ENCODE data around the gene CFAP299. TPM values are rescaled to one million over a fixed set of nuclear protein-coding genes. Genes with fewer than 3 reads are reported as not detected.

The CFAP299 gene
- total and polyA plus RNA-seq, 2 donors (not counting 1 experiment from before 2014, with no cell fraction given): not detected

DNA sequence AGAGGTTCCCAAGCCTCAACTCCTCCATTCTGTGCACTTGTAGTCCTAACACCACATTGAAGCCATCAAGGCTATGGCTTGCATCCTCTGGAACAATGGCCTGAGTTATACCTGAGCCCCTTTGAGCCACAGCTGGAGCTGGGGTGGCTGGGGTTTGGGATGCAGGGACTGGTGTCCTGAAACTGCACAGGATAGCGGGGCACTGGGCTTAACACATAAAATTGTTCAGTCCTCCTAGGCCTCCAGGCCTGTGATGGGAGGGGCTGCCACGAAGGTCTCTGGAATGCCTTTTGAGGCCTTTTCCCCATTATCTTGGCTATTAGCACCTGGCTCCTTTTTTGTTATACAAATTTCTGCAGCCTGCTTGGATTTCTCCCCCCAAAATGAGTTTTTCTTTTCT is 35.5 kb downstream of the CFAP299 start:
- H4K20me1 ChIP-seq (ENCODE audit: control insufficient read depth, insufficient read depth, low read length, poor library complexity, severe bottlenecking): no peaks in the 10 kb centered on the region
- H3K27me3 ChIP-seq (replicated peaks in 1 of 4; ENCODE audit: control extremely low read depth in 1 of 4, control insufficient read depth in 3 of 4, insufficient read depth in 4 of 4, low read length in 3 of 4): no peaks in the 10 kb centered on the region
- WGBS (ENCODE audit: insufficient coverage): 100% methylated on average over 2 of the region's 2 CpGs
- intact Hi-C loops (cut with micrococcal nuclease): no loop called here
- peaks cover 1% of the 10 kb centered on the region for H3K4me1 Mint-ChIP-seq
- no peak overlapping the region for H3K4me3 Mint-ChIP-seq
- H3K4me2 ChIP-seq (replicated peaks; ENCODE audit: low read depth, low read length, poor library complexity, severe bottlenecking): no peak overlapping the region
- CTCF ChIA-PET: interaction anchor here (2.5 to 5.1 kb wide), 2 partner anchors 619 to 670 kb away, joined by 16 to 37 read pairs; no protein-coding TSS in a partner anchor
- no peak overlapping the region for H3K27ac ChIP-seq (ENCODE audit: low read length in 2 of 2)
- H3K4me3 ChIP-seq (ENCODE audit: control extremely low read depth in 1 of 5, extremely low read depth in 1 of 5, insufficient read depth in 1 of 5, low read depth in 2 of 5, low read length in 4 of 5): no peak overlapping the region
- no peak for ATAC-seq (ENCODE audit: low read depth)
- H3K79me2 ChIP-seq (ENCODE audit: control insufficient read depth, insufficient read depth, low read length): no peaks in the 10 kb centered on the region
- TF ChIP-seq EZH2 (IDR thresholded peaks at IDR 0.05; ENCODE audit: borderline replicate concordance, insufficient read depth, low read depth, low read length, poor library complexity, severe bottlenecking) (no peak), CTCF (IDR thresholded peaks at IDR 0.05) (no peak)
- no peak overlapping the region for H2AFZ ChIP-seq (ENCODE audit: insufficient read depth, low read depth, low read length, poor library complexity, severe bottlenecking)
- peaks cover 8% of the 10 kb centered on the region for H3K9me3 Mint-ChIP-seq (ENCODE audit: insufficient read depth)
- peaks cover 0 to 9% (median 9%) of the 10 kb centered on the region in 3 donors for H3K9me3 ChIP-seq (ENCODE audit: control extremely low read depth in 1 of 3, control insufficient read depth in 2 of 3, insufficient read depth in 1 of 3, low read length in 2 of 3)
- no peaks in the 10 kb centered on the region for H3K36me3 ChIP-seq (replicated peaks in 1 of 2; ENCODE audit: control extremely low read depth in 1 of 2, control insufficient read depth in 1 of 2, extremely low read depth in 1 of 2, insufficient read depth in 2 of 2, low read length in 1 of 2)
- POLR2A ChIA-PET: no interaction called here
- DNase-seq: no peak
- H3K9ac ChIP-seq (ENCODE audit: low read length): no peak overlapping the region
- no peaks in the 10 kb centered on the region for H3K27me3 Mint-ChIP-seq
- H3K4me1 ChIP-seq (ENCODE audit: control insufficient read depth in 2 of 2, insufficient read depth in 2 of 2, low read length in 2 of 2): no peaks in the 10 kb centered on the region
- no peak overlapping the region for H3K27ac Mint-ChIP-seq

GRCh38 chr4:80374180-80374579 is 38.6 kb downstream of the CFAP299 start:
- H4K20me1 ChIP-seq (ENCODE audit: control insufficient read depth, insufficient read depth, low read length, poor library complexity, severe bottlenecking): no peaks in the 10 kb centered on the region
- no peak overlapping the region for H3K27ac ChIP-seq (ENCODE audit: low read length in 2 of 2)
- CTCF ChIA-PET: no interaction called here
- H3K4me3 ChIP-seq (ENCODE audit: control extremely low read depth in 1 of 5, extremely low read depth in 1 of 5, insufficient read depth in 1 of 5, low read depth in 2 of 5, low read length in 4 of 5): no peak overlapping the region
- no peaks in the 10 kb centered on the region for H3K79me2 ChIP-seq (ENCODE audit: control insufficient read depth, insufficient read depth, low read length)
- no peaks in the 10 kb centered on the region for H3K27me3 ChIP-seq (replicated peaks in 1 of 4; ENCODE audit: control extremely low read depth in 1 of 4, control insufficient read depth in 3 of 4, insufficient read depth in 4 of 4, low read length in 3 of 4)
- POLR2A ChIA-PET: no interaction called here
- H3K36me3 ChIP-seq (replicated peaks in 1 of 2; ENCODE audit: control extremely low read depth in 1 of 2, control insufficient read depth in 1 of 2, extremely low read depth in 1 of 2, insufficient read depth in 2 of 2, low read length in 1 of 2): no peaks in the 10 kb centered on the region
- Mint-ChIP-seq H3K4me3 (no peak overlapping the region), H3K9me3 (ENCODE audit: insufficient read depth) (peaks cover 8% of the 10 kb centered on the region), H3K4me1 (no peaks in the 10 kb centered on the region), H3K27me3 (no peaks in the 10 kb centered on the region), H3K27ac (no peak overlapping the region)
- DNase-seq: no peak
- no peaks in the 10 kb centered on the region for H3K4me1 ChIP-seq (ENCODE audit: control insufficient read depth in 2 of 2, insufficient read depth in 2 of 2, low read length in 2 of 2)
- ATAC-seq (ENCODE audit: low read depth): no peak
- H2AFZ ChIP-seq (ENCODE audit: insufficient read depth, low read depth, low read length, poor library complexity, severe bottlenecking): no peak overlapping the region
- H3K4me2 ChIP-seq (replicated peaks; ENCODE audit: low read depth, low read length, poor library complexity, severe bottlenecking): no peak overlapping the region
- intact Hi-C loops (cut with micrococcal nuclease): no loop called here
- TF ChIP-seq CTCF (IDR thresholded peaks at IDR 0.05) (no peak), EZH2 (IDR thresholded peaks at IDR 0.05; ENCODE audit: borderline replicate concordance, insufficient read depth, low read depth, low read length, poor library complexity, severe bottlenecking) (no peak)
- H3K9ac ChIP-seq (ENCODE audit: low read length): no peak overlapping the region
- peaks cover 0 to 9% (median 9%) of the 10 kb centered on the region in 3 donors for H3K9me3 ChIP-seq (ENCODE audit: control extremely low read depth in 1 of 3, control insufficient read depth in 2 of 3, insufficient read depth in 1 of 3, low read length in 2 of 3)
